LNCaP clone FGC (cell line): Measurements from ENCODE around the gene CD300E.

Experiments
- DNase-seq: peaks from one replicate; pipeline ENCODE4 v3.0.0-alpha.2; 2011; ENCODE audit warnings: low read depth
- H3K4me3 ChIP-seq: 2 replicates; pipeline ENCODE4 v1.5.1; 2011; ENCODE audit warnings: mild to moderate bottlenecking, low read depth, low read length, control low read depth
- TF ChIP-seq, protein P1 (sequence below): IDR thresholded peaks from 2 replicates; pipeline ENCODE4 v1.5.1; 2012; ENCODE audit warnings: mild to moderate bottlenecking; ENCODE audit not compliant: control insufficient read depth, insufficient read depth; ENCODE audit errors: extremely low read depth

The CD300E gene

DNA sequence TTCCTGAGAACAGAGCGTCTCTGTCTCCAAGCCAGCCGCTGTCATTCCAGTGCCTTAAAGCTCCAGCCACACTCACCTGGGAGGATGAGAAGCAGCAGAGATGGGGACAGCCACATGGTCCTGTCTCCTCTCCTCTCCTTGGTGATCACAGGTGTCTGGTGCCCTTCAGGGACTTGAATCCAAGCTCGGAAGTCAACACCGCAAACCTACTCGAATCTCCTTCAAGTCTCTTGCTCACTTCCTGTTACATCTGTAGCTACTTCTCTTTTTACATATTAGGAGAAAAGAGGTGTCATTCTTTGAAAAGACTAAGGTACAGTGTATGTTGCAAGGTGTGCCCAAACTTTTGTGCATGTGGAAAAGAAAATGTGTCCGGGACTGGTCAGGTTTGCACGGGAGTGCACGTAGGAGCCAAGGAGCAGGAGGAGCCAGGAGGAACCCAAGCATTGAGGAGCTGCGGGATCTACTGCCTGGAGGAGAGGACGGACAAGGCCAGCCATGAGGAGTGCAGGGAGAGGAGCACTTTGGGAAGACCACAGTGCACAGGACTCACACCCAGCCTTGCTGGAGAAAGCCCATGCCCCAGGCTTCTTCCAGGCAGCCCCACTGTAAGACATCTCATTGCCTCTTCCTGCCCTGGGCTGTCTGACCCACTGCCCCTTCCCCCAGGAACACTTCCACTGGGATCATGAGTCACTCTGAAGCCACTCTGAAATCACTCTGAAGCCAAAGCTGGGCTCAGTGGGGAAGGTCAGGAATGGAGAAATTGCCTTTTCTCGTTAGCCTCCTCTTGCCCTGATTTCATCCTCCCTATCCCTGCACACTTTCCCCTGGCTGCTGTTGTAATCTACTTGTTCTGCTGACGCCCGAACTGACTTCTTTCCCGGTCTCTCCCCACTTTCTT, 31.2 kb downstream of the CD300E start, which contains the start of gene CD300LD:
TSS of gene CD300LD (minus strand) at position 197 of the 904 bp plus-strand sequence. CDS start at position 116, 81 bp downstream.
- DNase-seq: no peak
- H3K4me3 ChIP-seq: no peak within 1 kb of the TSS
- TF ChIP-seq, protein P1, sequence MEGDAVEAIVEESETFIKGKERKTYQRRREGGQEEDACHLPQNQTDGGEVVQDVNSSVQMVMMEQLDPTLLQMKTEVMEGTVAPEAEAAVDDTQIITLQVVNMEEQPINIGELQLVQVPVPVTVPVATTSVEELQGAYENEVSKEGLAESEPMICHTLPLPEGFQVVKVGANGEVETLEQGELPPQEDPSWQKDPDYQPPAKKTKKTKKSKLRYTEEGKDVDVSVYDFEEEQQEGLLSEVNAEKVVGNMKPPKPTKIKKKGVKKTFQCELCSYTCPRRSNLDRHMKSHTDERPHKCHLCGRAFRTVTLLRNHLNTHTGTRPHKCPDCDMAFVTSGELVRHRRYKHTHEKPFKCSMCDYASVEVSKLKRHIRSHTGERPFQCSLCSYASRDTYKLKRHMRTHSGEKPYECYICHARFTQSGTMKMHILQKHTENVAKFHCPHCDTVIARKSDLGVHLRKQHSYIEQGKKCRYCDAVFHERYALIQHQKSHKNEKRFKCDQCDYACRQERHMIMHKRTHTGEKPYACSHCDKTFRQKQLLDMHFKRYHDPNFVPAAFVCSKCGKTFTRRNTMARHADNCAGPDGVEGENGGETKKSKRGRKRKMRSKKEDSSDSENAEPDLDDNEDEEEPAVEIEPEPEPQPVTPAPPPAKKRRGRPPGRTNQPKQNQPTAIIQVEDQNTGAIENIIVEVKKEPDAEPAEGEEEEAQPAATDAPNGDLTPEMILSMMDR: no peak

DNA sequence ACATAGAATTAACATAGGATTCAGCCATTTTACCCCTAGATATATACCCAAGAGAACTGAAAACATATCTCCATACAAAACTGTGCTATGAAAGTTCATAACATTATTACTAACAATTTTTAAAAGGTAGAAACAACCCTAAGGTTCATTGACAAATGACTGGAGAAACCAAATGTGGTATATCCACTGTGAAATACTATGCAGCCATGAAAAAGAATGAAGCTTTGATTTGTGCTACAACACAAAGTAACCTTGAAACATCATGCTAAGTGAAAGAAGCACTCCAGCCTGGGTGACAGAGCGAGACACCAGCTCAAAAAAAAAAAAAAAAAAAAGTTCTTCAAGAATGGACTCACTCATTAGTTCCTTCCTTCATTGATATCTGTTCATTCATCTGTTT, 32.0 kb downstream of the CD300E start:
- TF ChIP-seq, protein P1: no peak
- no peak overlapping the region for H3K4me3 ChIP-seq
- no peak for DNase-seq

DNA sequence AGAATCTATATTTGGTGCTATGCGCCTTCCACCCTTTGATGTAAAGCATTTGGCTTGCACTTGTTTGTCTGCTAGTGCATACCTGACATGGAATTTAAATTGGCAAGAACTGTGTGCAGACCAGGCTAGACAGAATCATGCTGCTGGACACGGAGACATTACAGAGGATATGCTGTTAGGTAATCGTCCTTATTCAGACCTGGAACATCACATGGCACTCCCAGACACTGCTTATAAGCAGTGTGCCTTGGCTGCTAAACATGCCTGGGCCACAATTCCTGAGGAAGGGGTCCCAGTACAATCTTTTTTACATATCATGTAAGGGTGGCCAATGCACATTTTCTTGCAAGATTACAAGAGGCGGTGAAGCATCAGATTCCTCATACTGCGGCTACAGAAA, 37.8 kb downstream of the CD300E start:
- TF ChIP-seq, protein P1: no peak
- no peak for DNase-seq
- H3K4me3 ChIP-seq: no peak overlapping the region

DNA sequence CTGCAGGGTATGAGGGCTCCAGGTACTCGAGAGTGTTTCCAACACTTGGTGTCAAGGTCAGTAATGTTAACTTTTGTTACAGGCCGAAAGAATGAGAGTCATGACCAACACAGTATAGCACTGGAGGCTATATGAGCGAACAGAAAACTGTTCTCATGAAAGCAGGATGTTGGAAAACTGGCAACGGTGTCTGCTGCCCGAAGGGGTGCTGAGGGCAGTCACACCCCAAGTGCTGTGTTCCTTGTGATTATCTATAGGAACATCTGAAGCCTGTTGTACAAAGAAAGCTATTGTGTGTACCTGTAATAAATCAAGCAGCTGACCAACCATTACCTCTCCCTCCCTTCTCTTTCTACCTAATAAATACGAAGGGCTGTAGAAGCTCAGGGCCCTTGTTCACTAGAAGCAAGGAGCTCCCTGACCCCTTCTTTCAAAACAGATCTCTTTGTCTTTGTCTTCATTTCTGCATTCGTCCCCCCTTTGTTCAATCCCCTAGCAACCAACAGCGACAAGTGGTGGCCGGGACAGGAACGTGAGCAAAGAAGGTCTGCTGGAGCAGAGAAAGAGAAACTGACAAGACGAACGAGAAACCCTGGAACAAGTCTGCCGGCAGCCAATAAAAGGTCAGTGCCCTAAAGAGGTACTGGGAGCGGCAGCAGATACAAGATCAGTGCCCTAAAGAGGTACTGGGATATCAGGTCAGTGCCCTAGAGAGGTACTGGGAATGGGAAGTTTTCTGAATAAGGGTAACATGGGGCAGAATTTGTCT, 39.1 kb downstream of the CD300E start:
- TF ChIP-seq, protein P1: no peak
- no peak for DNase-seq
- H3K4me3 ChIP-seq: no peak overlapping the region

DNA sequence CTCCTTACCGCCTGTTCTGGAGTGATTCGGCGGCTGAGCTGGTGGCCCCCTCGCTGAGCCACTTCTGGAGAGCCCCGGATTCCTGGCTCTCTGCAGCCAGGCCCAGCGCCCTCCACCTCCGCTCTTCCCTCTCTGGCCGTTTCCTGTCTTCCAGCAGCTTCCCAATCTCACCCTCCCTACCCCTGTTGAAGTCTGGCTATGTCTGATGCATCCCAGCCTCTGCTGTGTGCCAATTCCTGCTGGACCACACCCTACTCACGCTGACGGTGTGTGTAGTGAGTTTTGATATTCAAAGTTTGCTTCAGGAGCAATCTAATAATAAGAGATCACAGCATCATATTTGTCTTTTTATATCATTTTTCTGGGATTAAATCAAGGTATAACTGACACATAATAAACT, 40.9 kb downstream of the CD300E start:
- H3K4me3 ChIP-seq: no peak overlapping the region
- TF ChIP-seq, protein P1: no peak
- DNase-seq: no peak

DNA sequence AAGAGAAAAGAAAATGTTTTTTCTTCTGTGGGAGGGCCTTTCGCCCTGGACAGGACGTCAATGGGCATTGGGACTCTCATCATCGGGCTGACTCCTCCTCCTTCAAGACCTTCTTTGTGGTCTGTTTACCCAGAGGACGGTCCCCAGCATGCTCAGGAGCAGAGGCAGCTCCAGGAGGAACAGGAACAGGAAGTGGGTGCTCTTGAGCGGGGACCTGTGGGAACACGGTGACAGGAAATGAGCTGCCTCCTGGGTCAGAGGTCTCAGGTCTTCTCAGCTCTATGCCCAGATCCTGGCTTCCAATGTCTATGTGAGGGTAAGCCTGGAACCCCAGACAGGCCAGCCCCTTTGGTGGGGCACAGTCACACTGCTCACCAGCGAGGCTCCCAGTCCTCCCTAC, 43.6 kb downstream of the CD300E start:
- no peak for DNase-seq
- no peak overlapping the region for H3K4me3 ChIP-seq
- TF ChIP-seq, protein P1: no peak
